HG02571 (cell line): ENCODE results near the gene SH2D3A.
"Not testable (repeated sequence)": the region's sequence is repeated elsewhere in the genome, so short reads cannot be mapped to it uniquely, and the experiment has no call there.

ENCODE experiments used
- ATAC-seq: cut with Tn5 transposase; IDR thresholded peaks from one replicate; pipeline ENCODE4 v1.9.1; 2021; ENCODE audit warnings: mild to moderate bottlenecking, moderate library complexity; ENCODE audit not compliant: unreplicated experiment

Gene SH2D3A

GRCh38 chr19:6767357-6768235 lies at the start of gene SH2D3A:
Gene SH2D3A, minus strand, starts transcription at chr19:6767435. Its CDS starts 3,687 bp downstream, at chr19:6763748.
- ATAC-seq, result peak; percentile 65

- no peak for ATAC-seq
Measured at GRCh38 chr19:6813659-6814058, 46.4 kb upstream of the SH2D3A start.

DNA sequence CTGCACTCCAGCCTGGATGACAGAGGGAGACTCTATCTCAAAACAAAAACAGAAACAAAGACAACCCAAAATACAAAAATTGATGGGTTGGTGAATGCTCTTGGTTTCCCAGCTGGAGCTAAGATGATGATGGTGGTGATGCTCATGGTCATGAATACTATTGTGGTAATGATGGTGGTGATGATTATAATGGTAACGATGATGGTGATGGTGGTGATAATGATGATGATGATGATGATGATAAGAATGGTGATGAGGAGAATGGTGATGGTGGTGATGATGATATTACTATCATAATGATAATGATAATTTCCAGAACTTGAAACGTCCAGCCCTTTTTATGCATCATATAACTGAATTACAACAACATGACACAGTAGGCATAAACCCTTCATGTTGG lies 45.4 kb upstream of the SH2D3A start:
- no peak for ATAC-seq

DNA sequence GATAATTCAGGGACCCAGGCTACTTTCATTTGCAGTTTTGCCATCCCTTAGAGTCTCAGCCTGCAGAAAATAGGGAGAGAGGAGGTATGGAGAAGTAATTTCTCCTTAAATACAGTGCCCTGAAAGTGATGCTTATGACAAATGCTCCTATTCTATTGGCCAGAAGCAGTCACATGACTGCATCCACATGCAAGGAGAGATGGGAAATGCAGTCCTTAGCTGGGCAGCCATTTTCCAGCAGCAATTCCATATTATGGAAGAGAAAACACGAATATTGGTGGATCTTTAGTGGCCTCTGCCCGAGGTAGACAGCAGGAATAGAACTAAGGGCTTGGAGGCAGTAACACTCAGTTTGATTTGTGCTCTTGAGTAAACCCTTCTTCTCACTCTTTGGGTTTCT lies 44.7 kb upstream of the SH2D3A start:
- ATAC-seq, result no peak

DNA sequence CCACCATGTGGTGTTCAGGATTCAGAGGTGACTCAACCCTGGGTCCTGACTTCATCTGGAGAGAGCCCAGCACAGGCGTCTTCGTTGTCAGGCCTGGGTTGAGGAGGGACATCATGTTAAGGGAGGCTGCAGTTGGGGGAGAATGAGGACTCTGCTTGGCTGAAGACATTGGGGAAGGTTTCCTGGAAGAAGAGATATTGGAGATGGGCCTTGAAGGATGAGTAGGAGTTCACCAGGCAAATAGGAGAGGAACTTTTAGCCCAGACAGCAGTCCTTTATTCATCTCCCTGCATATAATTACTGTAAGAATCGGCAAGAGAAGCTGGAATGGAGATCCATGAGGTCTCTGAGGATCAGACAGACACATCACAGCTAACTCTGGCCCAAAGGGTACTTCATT lies 44.1 kb upstream of the SH2D3A start:
- ATAC-seq, result no peak

- no peak for ATAC-seq
Measured at GRCh38 chr19:6809262-6809661, 42.0 kb upstream of the SH2D3A start.

DNA sequence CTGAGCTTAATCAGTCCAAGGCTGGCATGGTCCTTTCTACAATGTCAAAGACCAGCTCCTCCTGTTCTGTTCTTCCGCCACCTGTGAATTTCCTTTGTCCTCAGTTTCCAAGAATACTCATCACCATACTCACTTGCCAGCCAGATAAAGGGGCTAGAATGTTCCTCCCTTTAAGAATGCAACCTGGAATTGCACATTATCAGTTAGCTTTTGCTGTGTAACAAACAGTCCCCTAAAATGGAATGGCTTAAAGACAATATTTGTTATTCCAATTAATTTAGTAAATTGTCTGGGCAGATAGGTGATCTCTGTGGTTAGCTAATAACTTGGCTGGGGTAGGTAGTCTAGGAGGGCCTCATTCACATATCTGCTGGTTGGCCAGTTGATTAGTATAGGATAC lies 41.3 kb upstream of the SH2D3A start:
- no peak for ATAC-seq

GRCh38 chr19:6807291-6807690 lies 40.1 kb upstream of the SH2D3A start:
- ATAC-seq, result no peak

GRCh38 chr19:6806488-6806887 lies 39.3 kb upstream of the SH2D3A start:
- ATAC-seq, result no peak

DNA sequence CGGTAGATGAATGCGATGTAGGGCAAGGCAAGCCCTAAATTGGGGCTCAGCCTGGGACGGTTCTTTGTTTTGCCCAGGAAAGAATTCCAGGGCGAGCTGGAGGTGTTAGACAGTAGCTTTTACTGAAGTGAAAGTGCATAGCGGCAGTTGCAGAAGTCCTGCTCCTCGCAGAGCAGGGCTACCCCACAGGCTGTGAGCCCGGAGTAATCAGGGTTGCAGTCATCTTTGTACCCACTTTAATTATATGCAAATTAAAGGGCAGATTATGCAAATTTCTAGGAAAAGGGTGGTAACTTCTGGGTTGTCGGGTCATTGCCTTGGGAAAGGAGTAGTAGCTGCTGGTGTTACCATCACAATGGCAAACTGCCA lies 35.8 kb upstream of the SH2D3A start:
- ATAC-seq, result no peak

- ATAC-seq, result peak; percentile 57
Measured at GRCh38 chr19:6802336-6803035, 35.3 kb upstream of the SH2D3A start.

- peak; percentile 47 for ATAC-seq
Measured at GRCh38 chr19:6801485-6802086, 34.4 kb upstream of the SH2D3A start.

DNA sequence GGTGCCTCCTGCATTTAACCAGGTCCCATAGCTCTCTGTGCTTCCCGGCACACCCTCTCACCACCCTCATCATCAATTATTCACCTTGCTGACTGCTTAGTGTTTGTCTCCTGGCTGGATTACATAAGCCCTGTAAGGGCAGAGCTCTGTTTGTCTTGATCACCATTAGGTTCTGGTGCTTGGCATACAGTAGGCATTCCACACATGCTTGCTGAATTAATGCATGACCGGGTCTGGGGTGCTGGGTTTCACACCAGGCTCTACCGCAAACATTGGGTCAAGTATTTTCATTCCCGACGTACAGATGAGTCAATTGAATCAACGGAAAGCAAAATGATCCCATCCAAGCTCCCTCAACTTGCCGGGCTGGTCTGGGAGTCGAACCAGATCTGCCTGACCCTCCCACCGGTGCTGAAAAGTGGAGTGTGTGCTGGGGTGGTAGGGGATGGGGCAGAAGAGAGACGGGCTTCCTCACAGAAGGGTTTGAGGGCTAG lies 33.8 kb upstream of the SH2D3A start:
- ATAC-seq, result no peak

DNA sequence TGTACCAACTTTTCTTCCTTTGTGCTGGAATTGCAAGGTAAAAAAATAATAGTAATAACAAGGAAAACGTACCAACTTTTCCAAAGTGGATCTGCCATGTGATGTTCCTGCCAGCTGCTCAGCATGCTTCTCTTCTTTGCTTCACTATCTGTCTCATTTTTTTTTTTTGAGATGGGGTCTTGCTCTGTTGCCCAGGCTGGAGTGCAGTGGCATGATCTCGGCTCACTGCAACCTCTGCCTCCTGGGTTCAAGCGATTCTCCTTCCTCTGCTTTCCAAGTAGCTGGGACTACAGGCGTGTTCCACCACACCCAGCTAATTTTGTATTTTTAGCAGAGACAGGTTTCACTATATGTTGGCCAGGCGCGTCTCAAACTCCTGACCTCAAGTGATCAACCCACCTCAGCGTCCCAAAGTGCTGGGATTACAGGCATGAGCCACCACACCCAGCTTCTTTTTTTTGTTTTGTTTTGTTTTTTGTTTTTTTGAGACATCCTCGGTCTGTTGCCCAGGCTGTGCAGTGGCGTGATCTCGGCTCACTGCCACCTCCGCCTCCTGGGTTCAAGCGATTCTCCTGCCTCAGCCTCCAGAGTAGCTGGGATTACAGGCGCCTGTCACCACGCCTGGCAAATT lies 33.0 kb upstream of the SH2D3A start:
- ATAC-seq, result not testable (repeated sequence)

DNA sequence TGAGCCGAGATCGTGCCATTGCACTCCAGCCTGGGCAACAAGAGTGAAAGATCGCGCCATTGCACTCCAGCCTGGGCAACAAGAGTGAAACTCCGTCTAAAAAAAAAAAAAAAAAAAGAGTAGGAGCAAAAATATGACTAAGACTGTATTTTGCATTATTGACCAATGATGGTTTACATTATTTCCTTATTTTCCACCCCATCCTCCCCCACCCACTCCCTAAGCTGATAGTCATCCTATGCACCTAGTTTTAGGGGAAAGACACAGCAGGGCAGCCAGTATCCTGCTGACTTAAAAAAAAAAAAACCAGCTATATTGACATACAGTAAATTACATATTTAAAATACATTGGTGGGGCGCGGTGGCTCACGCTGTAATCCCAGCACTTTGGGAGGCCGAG lies 30.4 kb upstream of the SH2D3A start:
- ATAC-seq, result no peak

- ATAC-seq, result no peak
Measured at GRCh38 chr19:6796278-6796677, 29.0 kb upstream of the SH2D3A start.

GRCh38 chr19:6794686-6795431 lies 27.6 kb upstream of the SH2D3A start:
- ATAC-seq, result no peak

GRCh38 chr19:6793973-6794372 lies 26.7 kb upstream of the SH2D3A start:
- ATAC-seq, result no peak

DNA sequence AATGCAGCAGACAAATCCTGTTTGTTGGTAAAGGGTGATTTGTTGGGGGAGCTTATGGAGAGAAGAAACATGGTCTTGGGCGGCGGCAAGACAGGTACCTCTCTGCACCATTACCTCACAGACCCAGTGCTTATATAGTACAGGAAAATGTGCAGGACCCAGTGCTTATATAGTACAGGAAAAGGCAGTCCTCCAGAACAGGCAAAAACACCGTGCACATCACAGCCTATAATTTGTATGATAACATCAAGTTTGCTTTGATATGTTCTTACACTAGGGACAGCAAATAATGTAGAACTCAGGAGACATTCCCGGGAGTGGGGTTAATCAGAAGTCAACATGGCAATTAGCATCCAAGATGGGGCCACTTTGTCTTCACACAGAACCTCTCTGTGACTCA lies 26.2 kb upstream of the SH2D3A start:
- ATAC-seq, result no peak

GRCh38 chr19:6791237-6791636 lies 24.0 kb upstream of the SH2D3A start:
- ATAC-seq, result no peak
